GM19328 (cell line): ENCODE measurements around the gene GPR141.

Source experiments
- ATAC-seq: cut with Tn5 transposase; IDR thresholded peaks from one replicate; pipeline ENCODE4 v1.9.1; 2021; ENCODE audit warnings: mild to moderate bottlenecking, moderate library complexity; ENCODE audit not compliant: unreplicated experiment

The GPR141 gene

DNA sequence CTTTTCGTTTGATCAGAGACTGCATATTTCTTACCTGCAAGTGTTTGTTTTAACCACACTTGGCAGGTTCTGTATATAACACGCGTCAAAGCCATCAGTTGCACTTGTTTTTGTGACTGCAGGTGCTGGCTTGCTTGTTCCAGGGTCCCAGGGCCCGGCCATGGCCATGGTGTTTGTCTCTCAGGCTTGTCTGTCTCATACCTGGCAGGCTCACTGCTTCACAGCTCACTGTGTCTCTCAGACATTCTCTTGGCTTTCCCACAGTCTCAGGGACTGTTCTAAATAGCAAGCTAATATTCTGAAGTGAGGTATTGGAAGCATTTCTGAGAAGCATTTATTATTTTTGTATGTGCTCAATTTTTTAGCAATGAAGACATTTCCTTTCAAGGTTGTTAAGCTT is 46.9 kb downstream of the GPR141 start:
- ATAC-seq = no peak

GRCh38 chr7:37732253-37732652 is 48.7 kb downstream of the GPR141 start:
- ATAC-seq = no peak

DNA sequence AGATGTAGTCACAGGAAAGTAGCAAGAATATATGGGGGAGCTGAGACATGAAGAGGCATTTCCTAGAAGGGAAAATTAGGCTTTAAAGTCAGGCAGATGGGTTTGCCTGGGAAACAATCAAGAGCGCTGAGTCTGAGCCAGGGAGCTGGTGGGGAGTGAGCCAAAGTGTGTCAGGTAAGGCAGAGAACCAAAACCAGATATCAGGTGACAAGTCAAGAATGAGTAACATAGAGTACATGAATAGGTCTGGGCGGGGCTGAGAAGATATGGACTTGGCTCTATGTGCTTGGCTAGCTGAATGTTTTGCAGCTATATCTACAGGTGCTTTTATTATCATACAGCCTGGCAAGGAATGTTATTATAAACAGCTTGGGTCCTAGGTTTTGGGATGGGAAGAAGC is 49.3 kb downstream of the GPR141 start:
- no peak for ATAC-seq

DNA sequence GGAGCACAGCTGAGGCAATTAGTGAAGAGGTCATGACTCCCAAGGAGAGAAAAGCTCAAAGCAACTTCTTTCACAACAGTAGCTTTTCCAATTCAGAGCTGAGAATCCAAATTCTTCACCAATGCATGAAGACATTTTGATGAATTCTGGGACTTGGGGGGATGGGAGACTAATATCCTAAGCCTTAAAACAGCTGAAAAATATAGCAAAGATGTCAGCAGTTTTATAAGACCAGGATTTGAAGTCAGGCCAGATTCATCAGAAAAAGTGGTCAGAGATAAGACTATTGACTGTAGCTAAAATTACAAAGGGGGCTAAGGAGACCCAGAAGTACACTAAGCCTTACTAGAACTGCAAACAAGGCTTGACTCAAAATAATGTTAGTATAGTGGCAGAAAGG is 51.6 kb downstream of the GPR141 start:
- no peak for ATAC-seq

DNA sequence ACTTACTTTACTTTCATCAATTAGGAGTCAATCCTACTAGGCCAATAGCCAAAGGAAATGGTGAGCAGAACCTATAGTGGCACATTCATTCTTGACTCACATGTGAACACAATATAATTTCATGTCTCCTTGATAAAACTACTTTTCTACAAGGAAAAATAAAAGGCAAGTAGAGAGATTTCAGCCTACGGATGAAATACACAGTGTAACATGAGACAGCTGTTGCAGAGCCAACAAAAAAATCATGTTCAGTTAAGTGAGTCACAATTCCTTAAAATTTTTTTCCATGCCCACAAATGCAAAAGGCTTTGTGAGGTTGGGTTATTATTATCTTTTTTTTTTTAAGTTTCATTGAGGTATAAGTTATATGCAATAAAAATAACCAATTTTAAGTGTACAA is 54.8 kb downstream of the GPR141 start:
- no peak for ATAC-seq

DNA sequence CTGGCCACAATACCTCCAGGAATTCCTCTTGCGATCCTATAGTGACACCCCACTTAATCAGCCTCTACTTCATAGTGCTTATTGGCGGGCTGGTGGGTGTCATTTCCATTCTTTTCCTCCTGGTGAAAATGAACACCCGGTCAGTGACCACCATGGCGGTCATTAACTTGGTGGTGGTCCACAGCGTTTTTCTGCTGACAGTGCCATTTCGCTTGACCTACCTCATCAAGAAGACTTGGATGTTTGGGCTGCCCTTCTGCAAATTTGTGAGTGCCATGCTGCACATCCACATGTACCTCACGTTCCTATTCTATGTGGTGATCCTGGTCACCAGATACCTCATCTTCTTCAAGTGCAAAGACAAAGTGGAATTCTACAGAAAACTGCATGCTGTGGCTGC is 56.8 kb downstream of the GPR141 start:
- no peak for ATAC-seq

GRCh38 chr7:37741776-37742175 is 58.2 kb downstream of the GPR141 start:
- ATAC-seq = no peak

DNA sequence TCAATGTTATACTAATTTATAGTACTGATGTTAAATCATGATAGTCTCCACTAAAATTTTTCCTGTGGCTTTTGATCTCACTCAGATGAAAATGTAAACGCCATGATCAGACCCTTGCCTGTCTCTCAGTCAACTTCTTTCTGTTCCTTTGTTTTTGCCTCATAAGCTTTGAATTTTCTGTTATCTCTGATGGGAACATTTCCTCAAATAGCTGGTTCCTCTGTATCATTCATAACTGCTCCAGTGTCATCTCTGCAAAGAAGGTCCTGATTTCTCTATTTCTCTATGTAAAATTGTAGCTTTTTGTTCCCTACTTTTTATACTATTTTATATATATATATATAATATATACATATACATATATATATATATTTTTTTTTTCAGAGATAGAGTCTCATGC is 67.5 kb downstream of the GPR141 start:
- no peak for ATAC-seq

- ATAC-seq = no peak
These were observed 70.0 kb downstream of the GPR141 start for GRCh38 chr7:37753398-37754050.

DNA sequence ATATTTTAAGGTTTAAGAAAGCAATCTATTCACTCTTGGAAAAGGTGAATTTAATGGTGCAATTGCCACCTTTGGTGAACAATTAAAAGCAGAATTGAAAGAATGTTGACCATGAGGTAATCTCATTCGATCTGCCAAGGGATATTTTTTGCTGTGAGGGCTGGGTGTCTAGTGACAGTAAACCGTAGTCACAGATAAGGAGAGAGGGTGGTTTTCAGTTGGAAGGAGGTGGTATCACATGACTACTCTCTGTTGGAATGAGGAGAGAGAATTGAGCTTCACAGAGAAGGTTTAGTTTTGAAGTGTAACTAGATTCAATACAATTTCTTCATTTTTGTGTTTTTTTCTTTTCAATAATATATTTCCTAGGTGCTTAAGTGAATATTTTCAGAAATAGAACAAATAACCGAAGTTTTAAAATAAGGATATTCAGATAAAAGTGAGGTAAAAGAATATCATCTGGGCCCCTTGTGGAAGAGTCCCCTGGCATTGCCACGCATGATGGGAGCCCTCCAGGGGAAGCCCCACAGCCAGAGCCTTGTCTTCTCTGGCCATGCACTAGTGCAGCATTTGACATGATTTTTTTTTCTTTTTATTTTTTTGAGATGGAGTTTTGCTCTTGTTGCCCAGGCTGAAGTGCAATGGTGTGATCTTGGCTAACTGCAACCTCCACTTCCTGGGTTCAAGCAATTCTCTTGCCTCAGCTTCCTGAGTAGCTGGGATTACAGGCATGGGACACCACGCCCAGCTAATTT is 73.4 kb downstream of the GPR141 start:
- ATAC-seq = no peak

DNA sequence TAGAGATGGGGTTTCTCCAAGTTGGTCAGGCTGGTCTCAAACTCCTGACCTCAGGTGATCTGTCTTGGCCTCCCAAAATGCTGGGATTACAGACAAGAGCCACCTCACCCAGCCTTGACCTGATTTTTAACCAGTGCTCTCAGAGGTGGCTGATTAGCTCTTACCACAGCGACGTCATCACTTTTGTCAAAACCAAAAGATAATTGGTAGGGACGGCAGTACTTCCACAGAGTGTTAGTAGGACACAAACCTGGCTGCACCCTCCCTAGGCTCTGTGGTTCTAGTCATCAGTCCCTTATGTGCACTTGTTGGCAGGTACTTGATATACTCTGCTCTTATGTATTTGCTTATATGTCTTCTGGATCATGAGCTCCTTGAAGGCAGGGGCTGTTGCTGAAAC is 74.0 kb downstream of the GPR141 start:
- no peak for ATAC-seq

DNA sequence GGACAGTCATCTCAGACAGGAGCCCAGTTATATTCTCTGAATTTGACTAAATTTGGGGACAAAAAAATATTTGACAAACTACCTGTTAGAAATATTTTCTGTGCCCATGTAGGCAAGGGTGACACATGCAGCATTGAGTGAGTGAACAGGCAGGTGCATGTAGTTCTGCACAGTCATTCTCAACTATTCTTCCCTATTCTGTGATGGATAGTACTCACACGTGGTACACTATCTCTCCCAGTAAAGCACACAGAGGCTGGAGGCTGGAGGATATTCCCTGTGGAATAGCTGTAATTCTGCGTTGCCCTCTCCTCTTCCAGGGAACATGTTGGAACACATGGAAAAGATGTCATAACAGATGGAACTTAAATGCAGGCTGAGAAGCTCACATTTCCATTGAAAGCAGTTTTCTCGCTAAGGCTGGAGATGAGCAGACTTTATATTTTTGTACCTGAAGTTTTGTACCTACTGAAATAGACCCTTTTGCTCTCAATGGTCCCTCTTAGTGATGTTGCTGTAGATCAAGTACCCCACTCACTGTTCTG is 75.0 kb downstream of the GPR141 start:
- no peak for ATAC-seq

DNA sequence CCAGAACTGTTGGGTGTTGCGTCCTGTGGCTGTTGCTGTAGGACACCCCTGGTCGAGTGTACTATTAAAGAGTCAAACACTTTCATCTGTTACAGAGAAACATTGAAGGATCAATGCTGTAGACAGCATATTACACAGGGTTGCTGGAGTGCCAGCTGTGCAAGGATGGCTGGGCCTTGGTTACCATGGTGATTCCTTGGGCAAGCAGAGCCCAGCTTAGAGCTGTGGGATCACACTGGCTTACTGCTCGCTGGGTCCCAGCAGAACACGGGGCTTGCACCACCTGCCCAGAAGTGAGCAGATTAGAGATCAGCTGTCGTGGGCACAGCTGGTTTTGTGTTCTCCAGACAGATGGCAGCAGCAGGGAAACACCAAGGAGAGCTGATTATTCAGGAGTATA is 76.0 kb downstream of the GPR141 start:
- ATAC-seq = no peak

GRCh38 chr7:37765421-37765829 is 81.9 kb downstream of the GPR141 start:
- no peak for ATAC-seq

DNA sequence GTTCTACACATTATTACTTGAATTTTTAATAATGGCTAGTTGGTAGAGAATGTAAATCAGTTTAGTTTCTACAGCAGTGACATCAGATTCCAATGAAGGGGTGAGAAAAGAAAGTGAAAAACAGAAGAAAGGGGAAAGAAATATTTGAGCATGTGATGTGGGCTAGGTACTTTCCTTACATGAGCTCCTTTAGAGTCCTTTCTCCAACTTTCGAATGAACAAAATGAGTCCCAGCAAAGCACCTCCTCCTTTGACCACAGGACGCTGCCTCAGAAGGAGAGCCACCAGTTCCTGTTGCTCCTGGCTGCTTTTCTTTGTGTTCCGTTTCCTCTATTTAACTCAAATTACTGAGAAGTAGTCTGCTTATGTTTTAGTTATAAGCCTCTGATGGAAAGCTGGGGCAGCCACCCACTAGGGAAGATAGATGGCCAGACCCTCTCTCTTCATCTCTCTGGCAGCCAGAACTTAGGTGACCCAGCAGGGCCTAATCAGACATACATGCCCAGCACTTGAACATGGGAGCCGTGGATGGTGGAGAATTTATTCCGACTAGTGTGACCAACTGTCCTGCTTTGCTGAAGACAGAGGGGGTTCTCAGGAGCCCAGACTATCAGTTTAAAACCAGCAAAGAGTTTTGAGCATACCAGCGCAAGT is 82.4 kb downstream of the GPR141 start:
- peak; percentile 73 for ATAC-seq

DNA sequence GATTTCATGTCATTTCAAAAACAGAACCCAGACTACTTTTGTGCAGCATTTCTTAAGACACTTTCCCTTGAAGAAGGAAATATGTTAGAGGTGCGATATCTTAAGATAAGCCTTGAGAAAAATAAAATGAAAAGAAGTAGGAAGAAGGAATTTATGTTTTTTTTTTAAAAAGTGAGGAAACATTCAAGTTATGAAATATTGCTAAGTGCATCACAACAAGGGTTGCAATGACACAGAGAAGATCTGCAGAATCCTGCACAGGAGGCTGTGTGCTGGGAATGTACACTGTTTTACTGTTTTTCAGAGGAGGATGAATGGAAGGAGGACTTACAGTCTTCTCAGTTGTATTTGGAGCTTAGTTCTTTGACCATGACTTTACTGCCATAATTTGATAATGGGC is 85.0 kb downstream of the GPR141 start:
- ATAC-seq = no peak

DNA sequence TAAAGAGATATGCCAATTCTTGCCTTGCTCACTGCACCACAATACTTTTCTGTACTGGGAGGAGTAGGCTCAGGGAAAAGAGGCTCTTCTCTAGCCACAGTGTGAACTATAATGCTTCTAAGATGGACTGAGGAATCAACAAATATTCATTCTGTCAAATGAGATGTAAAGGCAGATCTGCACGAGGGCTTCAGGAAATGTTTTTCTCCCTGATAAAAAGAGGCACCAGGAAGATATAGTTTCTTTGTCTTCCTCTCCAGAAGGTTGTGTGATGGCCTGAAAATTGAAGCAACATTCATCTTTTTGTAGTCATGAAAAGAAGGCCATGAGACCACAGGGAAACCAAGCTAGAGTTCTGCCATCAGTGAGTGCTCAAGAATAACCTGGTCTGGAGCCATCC is 85.7 kb downstream of the GPR141 start:
- ATAC-seq = no peak

GRCh38 chr7:37769726-37770125 is 86.2 kb downstream of the GPR141 start:
- ATAC-seq = no peak

GRCh38 chr7:37770838-37771237 is 87.3 kb downstream of the GPR141 start:
- ATAC-seq = no peak

DNA sequence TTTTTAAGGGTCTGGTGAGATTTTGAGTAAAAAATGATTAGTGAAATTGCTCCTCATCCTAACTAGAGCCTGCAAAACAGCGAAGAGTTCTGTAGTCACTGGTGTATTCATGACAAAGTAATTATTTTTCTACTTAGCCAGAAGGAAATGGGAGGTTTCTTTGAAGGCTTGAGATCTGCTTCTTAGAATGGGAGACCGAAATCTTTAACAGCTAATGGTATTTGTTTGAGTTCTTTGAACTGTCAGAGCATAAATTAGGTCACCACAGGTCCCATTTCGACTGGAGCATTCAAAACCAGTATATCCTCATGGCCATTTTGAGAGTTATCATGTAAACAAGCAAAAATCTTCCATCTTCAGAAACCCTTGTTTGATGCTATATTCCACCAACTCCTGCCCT is 87.8 kb downstream of the GPR141 start:
- no peak for ATAC-seq

- no peak for ATAC-seq
These were observed 88.2 kb downstream of the GPR141 start for GRCh38 chr7:37771801-37772200.

GRCh38 chr7:37775921-37776320 is 92.4 kb downstream of the GPR141 start:
- no peak for ATAC-seq
